ENCODE measurements around the gene GALNT2. TPM values are rescaled to one million over a fixed set of nuclear protein-coding genes. Genes with fewer than 3 reads are reported as not detected.

Gene GALNT2
- total RNA-seq, 4 donors from 2014 or later, result 50.7 to 85.0 (median 71.8) TPM

- ATAC-seq (ENCODE audit: low FRiP score) (no peak), DNase-seq (ENCODE audit: low spot score) (no peak)
- TF ChIP-seq, protein P1, sequence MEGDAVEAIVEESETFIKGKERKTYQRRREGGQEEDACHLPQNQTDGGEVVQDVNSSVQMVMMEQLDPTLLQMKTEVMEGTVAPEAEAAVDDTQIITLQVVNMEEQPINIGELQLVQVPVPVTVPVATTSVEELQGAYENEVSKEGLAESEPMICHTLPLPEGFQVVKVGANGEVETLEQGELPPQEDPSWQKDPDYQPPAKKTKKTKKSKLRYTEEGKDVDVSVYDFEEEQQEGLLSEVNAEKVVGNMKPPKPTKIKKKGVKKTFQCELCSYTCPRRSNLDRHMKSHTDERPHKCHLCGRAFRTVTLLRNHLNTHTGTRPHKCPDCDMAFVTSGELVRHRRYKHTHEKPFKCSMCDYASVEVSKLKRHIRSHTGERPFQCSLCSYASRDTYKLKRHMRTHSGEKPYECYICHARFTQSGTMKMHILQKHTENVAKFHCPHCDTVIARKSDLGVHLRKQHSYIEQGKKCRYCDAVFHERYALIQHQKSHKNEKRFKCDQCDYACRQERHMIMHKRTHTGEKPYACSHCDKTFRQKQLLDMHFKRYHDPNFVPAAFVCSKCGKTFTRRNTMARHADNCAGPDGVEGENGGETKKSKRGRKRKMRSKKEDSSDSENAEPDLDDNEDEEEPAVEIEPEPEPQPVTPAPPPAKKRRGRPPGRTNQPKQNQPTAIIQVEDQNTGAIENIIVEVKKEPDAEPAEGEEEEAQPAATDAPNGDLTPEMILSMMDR (IDR thresholded peaks at IDR 0.05), result no peak
Observed at GRCh38 chr1:230272557-230272956, 205.5 kb downstream of the GALNT2 start.

- TF ChIP-seq, protein P1 (IDR thresholded peaks at IDR 0.05), result no peak
- ATAC-seq (ENCODE audit: low FRiP score) (no peak), DNase-seq (ENCODE audit: low spot score) (no peak)
Observed at GRCh38 chr1:230273141-230273710, 206.2 kb downstream of the GALNT2 start.

DNA sequence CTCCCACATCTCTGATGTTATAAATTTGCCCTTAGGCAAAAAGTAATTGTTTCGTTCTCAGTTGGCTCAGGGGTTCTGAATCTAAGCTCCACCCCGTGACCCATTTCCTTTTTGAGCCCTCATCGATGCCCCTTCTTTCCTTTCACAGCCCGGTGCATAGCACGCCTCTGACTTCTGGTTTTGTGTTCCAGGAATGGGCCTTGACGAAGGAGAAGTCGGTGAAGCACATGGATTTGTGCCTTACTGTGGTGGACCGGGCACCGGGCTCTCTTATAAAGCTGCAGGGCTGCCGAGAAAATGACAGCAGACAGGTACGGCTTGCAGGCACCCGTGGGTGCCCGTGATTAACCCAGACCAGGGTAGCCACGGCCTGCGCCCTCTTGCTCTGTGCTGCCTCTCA, 207.2 kb downstream of the GALNT2 start:
- ATAC-seq (ENCODE audit: low FRiP score) (no peak), DNase-seq (ENCODE audit: low spot score) (no peak)
- TF ChIP-seq, protein P1 (IDR thresholded peaks at IDR 0.05), result no peak

DNA sequence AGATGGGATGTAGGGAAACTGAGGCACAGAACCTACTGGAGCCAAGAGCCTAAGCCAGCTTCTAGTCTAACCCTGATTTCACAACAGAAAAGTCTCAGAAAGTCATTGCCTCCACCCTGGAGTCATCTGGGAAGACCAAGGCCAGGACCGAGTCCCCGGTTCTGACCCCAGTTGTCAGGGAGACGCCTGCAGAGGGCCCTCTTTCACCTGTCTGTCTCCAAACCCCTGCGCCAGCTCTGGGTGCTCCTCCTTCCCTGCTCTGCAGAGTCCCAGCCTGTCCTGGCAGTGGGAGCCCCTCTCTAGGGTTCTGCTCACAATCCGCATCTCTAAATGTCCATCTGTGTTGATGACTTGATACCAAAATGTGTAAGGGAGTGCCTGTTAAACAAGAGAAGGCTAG, 209.4 kb downstream of the GALNT2 start:
- ATAC-seq (ENCODE audit: low FRiP score), result no peak
- TF ChIP-seq, protein P1 (IDR thresholded peaks at IDR 0.05), result no peak
- no peak for DNase-seq (ENCODE audit: low spot score)

DNA sequence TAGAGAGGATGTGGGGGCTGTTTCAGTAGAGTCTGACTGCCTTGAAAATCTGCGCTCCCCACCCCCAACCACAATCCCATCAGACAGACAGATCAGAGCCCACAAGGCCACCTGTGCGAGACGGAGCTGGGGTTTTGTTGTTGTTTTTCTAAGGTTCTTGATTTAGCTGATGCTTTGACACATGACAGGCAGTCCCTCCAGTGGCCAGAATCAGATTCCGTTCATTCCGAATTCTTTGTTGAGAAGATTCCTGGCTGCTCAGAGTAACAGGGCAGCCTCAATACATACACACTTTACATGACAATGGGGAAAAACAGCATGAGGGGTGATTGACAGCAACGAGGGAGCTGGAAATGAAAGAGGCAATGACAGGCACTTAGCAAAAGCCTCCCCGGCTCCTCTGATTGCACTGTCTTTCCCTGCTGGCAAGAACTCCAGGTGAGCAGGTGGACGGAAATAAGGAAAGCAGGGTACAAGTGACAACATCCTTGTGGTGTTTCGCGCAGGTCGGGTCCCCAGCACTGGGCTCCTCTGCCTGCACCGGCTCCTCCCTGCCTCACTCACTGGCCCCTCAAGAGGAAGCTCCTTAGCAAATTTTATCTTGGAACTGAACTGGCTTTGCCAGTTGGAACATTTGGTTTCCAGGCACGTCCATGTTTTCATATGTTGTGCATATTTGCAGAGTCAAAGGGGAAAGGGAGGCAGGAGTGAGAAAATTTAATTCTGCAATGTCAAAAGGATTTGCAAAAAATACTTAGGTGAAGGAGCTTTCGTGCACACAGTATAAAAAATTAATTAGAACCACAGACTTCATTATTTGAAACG, 210.4 kb downstream of the GALNT2 start:
- DNase-seq (ENCODE audit: low spot score) (no peak), ATAC-seq (ENCODE audit: low FRiP score) (no peak)
- TF ChIP-seq, protein P1 (IDR thresholded peaks at IDR 0.05), result no peak

DNA sequence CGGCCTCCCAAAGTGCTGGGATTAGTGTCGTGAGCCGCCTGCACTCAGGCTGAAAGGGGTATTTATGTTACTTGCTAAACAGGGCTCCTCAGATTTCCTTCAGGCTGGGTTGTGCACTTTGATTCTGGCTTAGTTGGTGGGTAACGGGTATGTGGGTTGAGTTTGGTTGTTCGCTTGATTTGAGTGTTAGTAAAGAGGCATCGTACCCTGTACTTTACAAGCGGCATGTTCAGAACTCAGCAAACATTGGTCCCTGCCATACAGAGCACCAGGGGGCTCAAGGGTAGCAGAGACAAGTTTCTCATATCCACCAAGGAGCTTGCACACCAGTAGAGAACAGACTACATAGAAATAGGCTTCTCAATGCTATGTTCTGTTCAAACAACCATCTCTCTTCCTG, 211.3 kb downstream of the GALNT2 start:
- TF ChIP-seq, protein P1 (IDR thresholded peaks at IDR 0.05), result no peak
- DNase-seq (ENCODE audit: low spot score) (no peak), ATAC-seq (ENCODE audit: low FRiP score) (no peak)

All from omental fat pad (tissue), 4 donors.